ENCODE results near the gene TAMALIN.

TAMALIN gene

GRCh38 chr12:52014567-52015530 is 8.1 kb downstream of the TAMALIN start:
- no peak for DNase-seq (ENCODE audit: low spot score)

- no peak for DNase-seq (ENCODE audit: low spot score)
Measured at GRCh38 chr12:52015532-52016041, 8.8 kb downstream of the TAMALIN start.

- no peak for DNase-seq (ENCODE audit: low spot score)
Measured at GRCh38 chr12:52018433-52019112, 11.8 kb downstream of the TAMALIN start.

GRCh38 chr12:52019113-52019770 is 12.5 kb downstream of the TAMALIN start:
- no peak for DNase-seq (ENCODE audit: low spot score)

GRCh38 chr12:52020539-52021336 is 14.0 kb downstream of the TAMALIN start:
- peak; percentile 76 for DNase-seq (ENCODE audit: low spot score)

- DNase-seq (ENCODE audit: low spot score) = no peak
Measured at GRCh38 chr12:52022841-52023181, 16.1 kb downstream of the TAMALIN start.

GRCh38 chr12:52023182-52023975 is 16.6 kb downstream of the TAMALIN start:
- DNase-seq (ENCODE audit: low spot score) = peak; percentile 91

GRCh38 chr12:52023976-52024688 is 17.4 kb downstream of the TAMALIN start:
- no peak for DNase-seq (ENCODE audit: low spot score)

- no peak for DNase-seq (ENCODE audit: low spot score)
Measured at GRCh38 chr12:52024845-52025230, 18.1 kb downstream of the TAMALIN start.

GRCh38 chr12:52026263-52026662 is 19.5 kb downstream of the TAMALIN start:
- no peak for DNase-seq (ENCODE audit: low spot score)

GRCh38 chr12:52027085-52027843 is 20.5 kb downstream of the TAMALIN start:
- DNase-seq (ENCODE audit: low spot score) = no peak

GRCh38 chr12:52029685-52030084 is 22.9 kb downstream of the TAMALIN start:
- no peak for DNase-seq (ENCODE audit: low spot score)

GRCh38 chr12:52032446-52032803 is 25.7 kb downstream of the TAMALIN start:
- DNase-seq (ENCODE audit: low spot score) = peak; percentile 30

- peak; percentile 96 for DNase-seq (ENCODE audit: low spot score)
Measured at GRCh38 chr12:52032804-52033445, 26.2 kb downstream of the TAMALIN start.

GRCh38 chr12:52033446-52034140 is 26.8 kb downstream of the TAMALIN start:
- no peak for DNase-seq (ENCODE audit: low spot score)

- DNase-seq (ENCODE audit: low spot score) = no peak
Measured at GRCh38 chr12:52035190-52035589, 28.4 kb downstream of the TAMALIN start.

GRCh38 chr12:52035926-52036325 is 29.2 kb downstream of the TAMALIN start:
- no peak for DNase-seq (ENCODE audit: low spot score)

- peak; percentile 78 for DNase-seq (ENCODE audit: low spot score)
Measured at GRCh38 chr12:52036587-52037171, 29.9 kb downstream of the TAMALIN start.

Measured in germinal center (tissue), 1 donor.